HG02798 (cell line): ENCODE data around the gene PLBD2.
A peak's percentile ranks its signal among the peaks of the same experiment; 100 is the strongest.

ENCODE experiments used
- ATAC-seq: cut with Tn5 transposase; IDR thresholded peaks from one replicate; pipeline ENCODE4 v1.9.1; 2021; ENCODE audit warnings: mild to moderate bottlenecking; ENCODE audit not compliant: unreplicated experiment, poor library complexity

The PLBD2 gene

GRCh38 chr12:113409462-113410124 lies 51.2 kb downstream of the PLBD2 start:
- ATAC-seq, result no peak

GRCh38 chr12:113413488-113413939 lies 55.1 kb downstream of the PLBD2 start:
- ATAC-seq, result no peak

- no peak for ATAC-seq
Measured at GRCh38 chr12:113414519-113415038, 56.2 kb downstream of the PLBD2 start.

- no peak for ATAC-seq
Measured at GRCh38 chr12:113416091-113416754, 57.8 kb downstream of the PLBD2 start.

GRCh38 chr12:113418213-113418879 lies 60.0 kb downstream of the PLBD2 start:
- ATAC-seq, result no peak

GRCh38 chr12:113420996-113421595 lies 62.7 kb downstream of the PLBD2 start:
- ATAC-seq, result no peak

GRCh38 chr12:113422030-113422885 lies 63.9 kb downstream of the PLBD2 start, which contains the start of gene SDSL:
Gene SDSL (plus strand): TSS chr12:113422380. CDS start chr12:113427983, 5,603 bp downstream.
- peak; percentile 92 for ATAC-seq

- no peak for ATAC-seq
Measured at GRCh38 chr12:113422886-113423669, 64.7 kb downstream of the PLBD2 start.

GRCh38 chr12:113424456-113424855 lies 66.1 kb downstream of the PLBD2 start:
- ATAC-seq, result no peak

- ATAC-seq, result no peak
Measured at GRCh38 chr12:113424915-113425823, 66.8 kb downstream of the PLBD2 start.

GRCh38 chr12:113425960-113426453 lies 67.6 kb downstream of the PLBD2 start:
- ATAC-seq, result no peak

GRCh38 chr12:113427882-113428281 lies 69.5 kb downstream of the PLBD2 start:
- no peak for ATAC-seq

- ATAC-seq, result no peak
Measured at GRCh38 chr12:113428482-113428881, 70.1 kb downstream of the PLBD2 start.

GRCh38 chr12:113432986-113433385 lies 74.6 kb downstream of the PLBD2 start:
- no peak for ATAC-seq

GRCh38 chr12:113435367-113435766 lies 77.0 kb downstream of the PLBD2 start:
- no peak for ATAC-seq

- ATAC-seq, result no peak
Measured at GRCh38 chr12:113436586-113436985, 78.2 kb downstream of the PLBD2 start.

GRCh38 chr12:113436993-113437728 lies 78.8 kb downstream of the PLBD2 start:
- ATAC-seq, result no peak
